Caco-2 (cell line): ENCODE results near the gene FARP1. TPM values are rescaled to one million over a fixed set of nuclear protein-coding genes. Genes with fewer than 3 reads are reported as not detected.

Experiments used
- BruUV-seq: library from RNA; stranded (reverse); fragments of 400-500 nt; replicated peaks from 2 replicates; lab custom pipeline; 2021; lab: Mats Ljungman, UMichigan
- CTCF ChIA-PET: fragments of 300-600 bp; sonication (Branson Sonifier 250); formaldehyde crosslinking; loops from one replicate; lab custom pipeline; 2022; ENCODE audit warnings: antibody characterized with exemption; lab: Charles Lee
- POLR2A ChIA-PET: fragments of 300-600 bp; sonication (Branson Sonifier 250); formaldehyde crosslinking; loops from one replicate; lab custom pipeline; 2022; ENCODE audit warnings: antibody characterized with exemption; lab: Charles Lee
- DNase-seq, 2 experiments: peaks; one replicate each; pipeline versions ENCODE4 v3.0.0 to v3.0.0-alpha.2; 2020 to 2022
- H3K27me3 ChIP-seq: replicated peaks from 2 replicates; pipeline ENCODE4 v1.6.0; 2011; ENCODE audit warnings: low read length; ENCODE audit not compliant: control insufficient read depth, insufficient read depth
- H3K36me3 ChIP-seq: 2 replicates; pipeline ENCODE4 v1.5.1; 2011; ENCODE audit warnings: low read length; ENCODE audit not compliant: control insufficient read depth, insufficient read depth
- H3K4me1 ChIP-seq: fragments of 250-450 bp; sonication (Bioruptor Pico); 2 replicates; pipeline ENCODE4 v1.5.1; 2020; ENCODE audit warnings: mild to moderate bottlenecking
- H3K4me3 ChIP-seq: 2 replicates; pipeline ENCODE4 v1.5.1; 2011; ENCODE audit warnings: low read depth, mild to moderate bottlenecking, control low read depth, low read length
- H3K9me3 ChIP-seq: fragments of 250-450 bp; sonication (Bioruptor Pico); 2 replicates; pipeline ENCODE4 v1.5.1; 2020; ENCODE audit warnings: mild to moderate bottlenecking, moderate library complexity
- H3K27ac Mint-ChIP-seq: one replicate; pipeline ENCODE4 v1.8.0; 2022; ENCODE audit warnings: mixed read lengths; ENCODE audit not compliant: unreplicated experiment
- H3K27me3 Mint-ChIP-seq: one replicate; pipeline ENCODE4 v1.8.0; 2022; ENCODE audit warnings: mixed read lengths; ENCODE audit not compliant: insufficient read depth, unreplicated experiment
- H3K36me3 Mint-ChIP-seq: one replicate; pipeline ENCODE4 v1.8.0; 2022; ENCODE audit warnings: mild to moderate bottlenecking, mixed read lengths; ENCODE audit not compliant: insufficient read depth, unreplicated experiment
- H3K4me1 Mint-ChIP-seq: one replicate; pipeline ENCODE4 v1.8.0; 2022; ENCODE audit warnings: low read depth, mixed read lengths; ENCODE audit not compliant: unreplicated experiment
- H3K4me3 Mint-ChIP-seq: one replicate; pipeline ENCODE4 v1.8.0; 2022; ENCODE audit warnings: mild to moderate bottlenecking, moderate library complexity, mixed read lengths; ENCODE audit not compliant: unreplicated experiment
- H3K9me3 Mint-ChIP-seq: one replicate; pipeline ENCODE4 v1.8.0; 2022; ENCODE audit warnings: mixed read lengths; ENCODE audit not compliant: unreplicated experiment
- CTCF ChIP-seq, 2 experiments: fragments of 200-600 bp in 1 of 2; IDR thresholded peaks; 1 replicate in 1 of 2; 2 replicates in 1 of 2; pipeline versions ENCODE4 v1.5.1 to v1.8.0; 2011 to 2022; ENCODE audit warnings: antibody characterized with exemption in 1 of 2, control low read depth in 1 of 2, inconsistent platforms in 1 of 2, low read depth in 1 of 2, low read length in 1 of 2, mild to moderate bottlenecking in 1 of 2, moderate library complexity in 1 of 2; ENCODE audit not compliant: insufficient read depth in 1 of 2, severe bottlenecking in 1 of 2, unreplicated experiment in 1 of 2
- intact Hi-C: fragments of 100-400 bp; cut with micrococcal nuclease; formaldehyde crosslinking; loops from one replicate; pipeline ENCODE4 v1.10.0; 2022; ENCODE audit not compliant: unreplicated experiment
- total RNA-seq: library from RNA; stranded (reverse); gene quantifications from 2 replicates; pipeline ENCODE4 v1.2.3, GENCODE V29; 2022

Gene FARP1
- total RNA-seq, 1 experiment from 2014 or later: 189 TPM

GRCh38 chr13:98299966-98300350 is 157.1 kb downstream of the FARP1 start:
- no peaks in the 10 kb centered on the region for H3K9me3 Mint-ChIP-seq
- no peaks in the 10 kb centered on the region for H3K36me3 ChIP-seq
- H3K27me3 Mint-ChIP-seq: no peaks in the 10 kb centered on the region
- BruUV-seq: no TSS peak
- H3K9me3 ChIP-seq: no peaks in the 10 kb centered on the region
- H3K27ac Mint-ChIP-seq: no peak overlapping the region
- H3K4me1 Mint-ChIP-seq: peaks cover 45% of the 10 kb centered on the region
- no peak overlapping the region for H3K4me3 ChIP-seq
- peaks cover 20% of the 10 kb centered on the region for H3K36me3 Mint-ChIP-seq
- H3K4me1 ChIP-seq: peaks cover 32% of the 10 kb centered on the region
- intact Hi-C loops: no loop called here
- no peaks in the 10 kb centered on the region for H3K27me3 ChIP-seq
- no peak for TF ChIP-seq CTCF (IDR thresholded peaks at IDR 0.05; ENCODE audit: insufficient read depth in 1 of 2, low read depth in 1 of 2, low read length in 1 of 2, severe bottlenecking in 1 of 2, unreplicated experiment in 1 of 2)
- POLR2A ChIA-PET: no interaction called here
- no peak for DNase-seq
- no peak overlapping the region for H3K4me3 Mint-ChIP-seq
- CTCF ChIA-PET: interaction anchor here (1.4 kb wide), 1 partner anchor 26 kb away, joined by 5 read pairs; no protein-coding TSS in a partner anchor

GRCh38 chr13:98300956-98301641 is 158.2 kb downstream of the FARP1 start:
- Histone ChIP-seq H3K4me3 (no peak overlapping the region), H3K4me1 (peaks cover 32% of the 10 kb centered on the region), H3K27me3 (no peaks in the 10 kb centered on the region), H3K9me3 (no peaks in the 10 kb centered on the region), H3K36me3 (peaks cover 1% of the 10 kb centered on the region; the same call in 1 of the 2 replicates)
- DNase-seq: no peak
- Mint-ChIP-seq H3K9me3 (no peaks in the 10 kb centered on the region), H3K27ac (peak overlapping the region; percentile 37), H3K4me3 (no peak overlapping the region), H3K36me3 (peaks cover 17% of the 10 kb centered on the region), H3K4me1 (peaks cover 35% of the 10 kb centered on the region), H3K27me3 (no peaks in the 10 kb centered on the region)
- ChIA-PET POLR2A (no interaction called here), CTCF (interaction anchor here (1.4 to 1.5 kb wide), 2 partner anchors 28 to 29 kb away, joined by 3 to 5 read pairs; no protein-coding TSS in a partner anchor)
- no TSS peak for BruUV-seq
- no peak for TF ChIP-seq CTCF (IDR thresholded peaks at IDR 0.05; ENCODE audit: insufficient read depth in 1 of 2, low read depth in 1 of 2, low read length in 1 of 2, severe bottlenecking in 1 of 2, unreplicated experiment in 1 of 2)
- intact Hi-C loops: no loop called here

GRCh38 chr13:98301721-98302120 is 158.8 kb downstream of the FARP1 start:
- Mint-ChIP-seq H3K36me3 (peaks cover 11% of the 10 kb centered on the region), H3K4me1 (peaks cover 31% of the 10 kb centered on the region), H3K4me3 (no peak overlapping the region), H3K27me3 (no peaks in the 10 kb centered on the region), H3K9me3 (no peaks in the 10 kb centered on the region), H3K27ac (peak overlapping the region; percentile 37)
- Histone ChIP-seq H3K36me3 (peaks cover 1% of the 10 kb centered on the region; the same call in 1 of the 2 replicates), H3K27me3 (no peaks in the 10 kb centered on the region), H3K9me3 (no peaks in the 10 kb centered on the region), H3K4me3 (no peak overlapping the region), H3K4me1 (peaks cover 32% of the 10 kb centered on the region)
- POLR2A ChIA-PET: interaction anchor here (0.8 kb wide), 1 partner anchor 17 kb away, joined by 4 read pairs; no protein-coding TSS in a partner anchor
- BruUV-seq: no TSS peak
- no peak for TF ChIP-seq CTCF (IDR thresholded peaks at IDR 0.05; ENCODE audit: insufficient read depth in 1 of 2, low read depth in 1 of 2, low read length in 1 of 2, severe bottlenecking in 1 of 2, unreplicated experiment in 1 of 2)
- intact Hi-C loops: no loop called here
- no peak for DNase-seq
- CTCF ChIA-PET: interaction anchor here (1.4 to 1.5 kb wide), 2 partner anchors 28 to 29 kb away, joined by 3 to 5 read pairs; no protein-coding TSS in a partner anchor
